GM12878 (cell line): ENCODE results near the gene HNRNPR. TPM values are rescaled to one million over a fixed set of nuclear protein-coding genes. Genes with fewer than 3 reads are reported as not detected.
A peak's percentile ranks its signal among the peaks of the same experiment; 100 is the strongest.

Experiments used
- BACH1 ChIP-seq: fragments of 450-650 bp; IDR thresholded peaks from 2 replicates; pipeline ENCODE4 v1.6.1; 2017; ENCODE audit warnings: mild to moderate bottlenecking, borderline replicate concordance
- CREB1 ChIP-seq: IDR thresholded peaks from 2 replicates; pipeline ENCODE4 v1.6.1; 2012; ENCODE audit warnings: low read depth, mild to moderate bottlenecking, inconsistent platforms
- CREM ChIP-seq: IDR thresholded peaks from 2 replicates; pipeline ENCODE4 v1.6.1; 2014; ENCODE audit warnings: antibody characterized with exemption, low read depth
- CUX1 ChIP-seq: IDR thresholded peaks from 2 replicates; pipeline ENCODE4 v1.6.1; 2012; ENCODE audit warnings: improper control_type of control experiment, low read depth, low read length; ENCODE audit not compliant: insufficient replicate concordance
- E2F8 ChIP-seq: fragments of 450-650 bp; IDR thresholded peaks from 2 replicates; pipeline ENCODE4 v1.6.1; 2018; ENCODE audit warnings: mild to moderate bottlenecking, low read depth, moderate library complexity; ENCODE audit not compliant: partially characterized antibody
- NFYA ChIP-seq: IDR thresholded peaks from 2 replicates; pipeline ENCODE4 v1.6.1; 2011; ENCODE audit warnings: low read depth, mild to moderate bottlenecking, low read length, improper control_type of control experiment, borderline replicate concordance
- PAX5 ChIP-seq: IDR thresholded peaks from 2 replicates; pipeline ENCODE4 v1.6.1; 2011; ENCODE audit warnings: low read depth, low read length, borderline replicate concordance
- POLR2AphosphoS2 ChIP-seq: IDR thresholded peaks from 2 replicates; pipeline ENCODE4 v1.6.1; 2011; ENCODE audit warnings: low read depth, mild to moderate bottlenecking, low read length, improper control_type of control experiment, moderate library complexity
- SIN3A ChIP-seq: IDR thresholded peaks from 2 replicates; pipeline ENCODE4 v1.6.1; 2012; ENCODE audit warnings: low read depth, low read length, improper control_type of control experiment
- SIX5 ChIP-seq: IDR thresholded peaks from 2 replicates; pipeline ENCODE4 v1.6.1; 2011; ENCODE audit warnings: mild to moderate bottlenecking, low read depth, low read length, moderate library complexity; ENCODE audit not compliant: severe bottlenecking
- SRF ChIP-seq, 2 experiments: IDR thresholded peaks; 2 replicates each; pipeline ENCODE4 v1.6.1; 2011; ENCODE audit warnings: low read depth in 2 of 2, low read length in 2 of 2, mild to moderate bottlenecking in 1 of 2, moderate library complexity in 1 of 2
- SUZ12 ChIP-seq: fragments of 200-600 bp; sonication (generic); IDR thresholded peaks from one replicate; pipeline ENCODE4 v1.6.1; 2018; ENCODE audit warnings: antibody characterized with exemption, mild to moderate bottlenecking; ENCODE audit not compliant: unreplicated experiment
- USF2 ChIP-seq: IDR thresholded peaks from 2 replicates; pipeline ENCODE4 v1.6.1; 2011; ENCODE audit warnings: low read depth, low read length, improper control_type of control experiment, borderline replicate concordance
- ZBTB4 ChIP-seq: fragments of 450-650 bp; formaldehyde crosslinking; IDR thresholded peaks from 2 replicates; pipeline ENCODE4 v1.4.0; 2022; ENCODE audit warnings: mild to moderate bottlenecking, moderate library complexity
- polyA plus RNA-seq, 11 experiments: library from polyadenylated mRNA; depleted of rRNA in 4 of 11; unstranded in 6 of 11; stranded (reverse) in 5 of 11; fragments of >200 nt; fragmentation: Nextera tagmentation in 4 of 11; fragmentation: Illumina TruSeq in 1 of 11; extraction: Ambion mirVana in 4 of 11; extraction: Trizol in 1 of 11; gene quantifications; 1 replicate in 1 of 11; 2 replicates in 10 of 11; pipeline versions ENCODE4 v1.2.1 to v1.2.3, GENCODE V29; 2011 to 2016; ENCODE audit warnings: inconsistent platforms in 2 of 11, missing spikeins in 2 of 11, low read depth in 1 of 11
- total RNA-seq, 4 experiments: library from RNA; depleted of rRNA in 3 of 4; stranded (reverse); fragments of >200 nt in 3 of 4; fragmentation: Illumina TruSeq in 1 of 4; extraction: Trizol in 1 of 4; gene quantifications; 2 replicates each; pipeline versions ENCODE4 v1.2.1 to v1.2.3, GENCODE V29; 2013 to 2021

Gene HNRNPR
- total and polyA plus RNA-seq, 10 of the 15 experiments (the other 5 are each of a cell fraction or from before 2014, with no cell fraction given): 80.5 to 280 (median 218) TPM

GRCh38 chr1:23344111-23344986 is at the start of gene HNRNPR (continued):
- TF ChIP-seq ZBTB4 (CRISPR knock-in tag) (no peak), PAX5 (peak; percentile 72; the same call in 1 of the 2 replicates), SIN3A (peak; percentile 59; the same call in 1 of the 2 replicates), CREM (peak; percentile 85), E2F8 (no peak), BACH1 (peak; percentile 56), CREB1 (peak; percentile 90), SIX5 (peak; percentile 19), POLR2AphosphoS2 (peak; percentile 87), SRF (IDR thresholded peaks at IDR 0.05; ENCODE audit: low read depth in 2 of 2, low read length in 2 of 2) (no peak), CUX1 (no peak), USF2 (no peak), SUZ12 (no peak), NFYA (peak; percentile 43; the same call in 1 of the 2 replicates)
